Measurements from ENCODE around the gene PRAMEF11. TPM values are rescaled to one million over a fixed set of nuclear protein-coding genes. Genes with fewer than 3 reads are reported as not detected.

The PRAMEF11 gene
- not detected in 2 replicates for polyA plus RNA-seq

GRCh38 chr1:12831310-12831709 is at the start of gene PRAMEF11:
PRAMEF11 (minus strand) TSS chr1:12831410; CDS start chr1:12828789, 2,621 bp downstream.

GRCh38 chr1:12856786-12857185 is 25.6 kb upstream of the PRAMEF11 start, which contains the start of gene PRAMEF2:
PRAMEF2 (plus strand) TSS chr1:12857086; CDS start chr1:12859010, 1,924 bp downstream.

GRCh38 chr1:12848620-12849019 is 17.4 kb upstream of the PRAMEF11 start, which contains the start of gene HNRNPCL1:
HNRNPCL1 (minus strand) TSS chr1:12848720; CDS start chr1:12848289, 431 bp downstream.

GRCh38 chr1:12791097-12791496 is 40.1 kb downstream of the PRAMEF11 start, which contains the start of gene PRAMEF1:
PRAMEF1 (plus strand) TSS chr1:12791397; CDS start chr1:12793228, 1,831 bp downstream.

Other genes starting within 250 kb of the PRAMEF11 start
- gene DHRS3, start 213.2 kb downstream of the PRAMEF11 start, polyA plus RNA-seq = 0.38 and 0.87 TPM in 2 replicates
- not detected in 2 replicates for gene AADACL4, start 187.3 kb downstream of the PRAMEF11 start, polyA plus RNA-seq
- not detected in 2 replicates for gene AADACL3, start 115.3 kb downstream of the PRAMEF11 start, polyA plus RNA-seq
- gene CFAP107, start 85.2 kb downstream of the PRAMEF11 start, polyA plus RNA-seq = not detected in 2 replicates
- gene PRAMEF12, start 57.7 kb downstream of the PRAMEF11 start, polyA plus RNA-seq = not detected in 2 replicates
- not detected in 2 replicates for gene PRAMEF1, start 40.0 kb downstream of the PRAMEF11 start, polyA plus RNA-seq
- gene HNRNPCL1, start 17.3 kb upstream of the PRAMEF11 start, polyA plus RNA-seq = not detected in 2 replicates
- not detected in 2 replicates for gene PRAMEF2, start 25.7 kb upstream of the PRAMEF11 start, polyA plus RNA-seq
- not detected in 2 replicates for gene PRAMEF4, start 54.8 kb upstream of the PRAMEF11 start, polyA plus RNA-seq
- not detected in 2 replicates for gene PRAMEF10, start 66.9 kb upstream of the PRAMEF11 start, polyA plus RNA-seq
- not detected in 2 replicates for gene PRAMEF7, start 85.2 kb upstream of the PRAMEF11 start, polyA plus RNA-seq
- gene PRAMEF6, start 116.2 kb upstream of the PRAMEF11 start, polyA plus RNA-seq = not detected in 2 replicates
- not detected in 2 replicates for gene PRAMEF27, start 225.2 kb upstream of the PRAMEF11 start, polyA plus RNA-seq
- gene HNRNPCL3, start 229.4 kb upstream of the PRAMEF11 start, polyA plus RNA-seq = not detected in 2 replicates
- gene PRAMEF25, start 239.4 kb upstream of the PRAMEF11 start, polyA plus RNA-seq = not detected in 2 replicates

All from Purkinje cell (primary cell).